HepG2 (cell line): Measurements from ENCODE around the gene GANC. TPM values are rescaled to one million over a fixed set of nuclear protein-coding genes. Genes with fewer than 3 reads are reported as not detected.

Source experiments
- ATAC-seq: fragments of 200-7000 bp; cut with Tn5 transposase; 3 replicates; pipeline ENCODE4 v1.9.1; 2020; ENCODE audit warnings: mild to moderate bottlenecking, moderate library complexity
- BruUV-seq: library from RNA; stranded (reverse); fragments of 400-500 nt; replicated peaks from 2 replicates; lab custom pipeline; 2021; lab: Mats Ljungman, UMichigan
- CTCF ChIA-PET: fragments of 300-600 bp; formaldehyde crosslinking; extraction: SDS; loops from one replicate; lab custom pipeline; 2021; ENCODE audit warnings: low total read pairs, inconsistent platforms, low intra/inter-chr PET ratio; lab: Yijun Ruan, JAX
- POLR2A ChIA-PET: fragments of 350-600 bp; sonication (Branson Sonifier 250); formaldehyde crosslinking; loops from one replicate; lab custom pipeline; 2020; ENCODE audit warnings: antibody characterized with exemption, inconsistent platforms; lab: Yijun Ruan, JAX
- DNase-seq: peaks from one replicate; pipeline ENCODE4 v3.0.0-alpha.2; 2015; ENCODE audit warnings: low spot score
- FAIRE-seq: peaks from 3 replicates; lab custom pipeline; 2011; peaks lifted over from hg19 to GRCh38; lab: Jason Lieb, UNC
- H2AFZ ChIP-seq: one replicate; pipeline ENCODE4 v1.6.1; 2011; ENCODE audit warnings: low read length, inconsistent platforms
- H3K27ac ChIP-seq: fragments of 300-600 bp; 3 replicates; pipeline ENCODE4 v1.8.0; 2011; ENCODE audit warnings: mixed run types, mild to moderate bottlenecking, mixed read lengths, low read length, inconsistent platforms; ENCODE audit not compliant: insufficient read depth; ENCODE audit errors: extremely low read length
- H3K27me3 ChIP-seq, 2 experiments: fragments of 200-600 bp in 1 of 2; 2 replicates in 1 of 2; 3 replicates in 1 of 2; pipeline versions ENCODE4 v1.6.0 to v1.8.0; 2011; ENCODE audit warnings: low read length in 2 of 2, mild to moderate bottlenecking in 2 of 2, moderate library complexity in 2 of 2, inconsistent platforms in 1 of 2; ENCODE audit not compliant: insufficient read depth in 2 of 2, control insufficient read depth in 1 of 2
- H3K36me3 ChIP-seq, 2 experiments: fragments of 200-600 bp in 1 of 2; replicated peaks in 1 of 2; 2 replicates in 1 of 2; 3 replicates in 1 of 2; pipeline versions ENCODE4 v1.5.1 to v1.8.0; 2011; ENCODE audit warnings: low read length in 2 of 2, inconsistent platforms in 1 of 2; ENCODE audit not compliant: insufficient read depth in 2 of 2, control insufficient read depth in 1 of 2
- H3K4me1 ChIP-seq: 2 replicates; pipeline ENCODE4 v1.5.1; 2012; ENCODE audit warnings: low read length, inconsistent platforms; ENCODE audit not compliant: insufficient read depth
- H3K4me2 ChIP-seq: 2 replicates; pipeline ENCODE4 v1.6.0; 2011; ENCODE audit warnings: low read depth, low read length, inconsistent platforms
- H3K4me3 ChIP-seq, 3 experiments: fragments of 200-600 bp in 1 of 3; sonication (generic), shearing (Covaris generic) in 1 of 3; replicated peaks in 1 of 3; 2 replicates each; pipeline ENCODE4 v1.5.1; 2011 to 2016; ENCODE audit warnings: low read length in 3 of 3, inconsistent platforms in 2 of 3, low read depth in 2 of 3, mild to moderate bottlenecking in 2 of 3, control low read depth in 1 of 3, mixed read lengths in 1 of 3; ENCODE audit not compliant: insufficient read depth in 1 of 3
- H3K79me2 ChIP-seq: one replicate; pipeline ENCODE4 v1.6.1; 2011; ENCODE audit warnings: low read length, inconsistent platforms; ENCODE audit not compliant: insufficient read depth
- H3K9ac ChIP-seq: 2 replicates; pipeline ENCODE4 v1.6.0; 2011; ENCODE audit warnings: mild to moderate bottlenecking, low read depth, low read length, inconsistent platforms; ENCODE audit not compliant: insufficient read depth
- H3K9me3 ChIP-seq: 2 replicates; pipeline ENCODE4 v1.5.1; 2012; ENCODE audit warnings: mild to moderate bottlenecking, low read length
- H4K20me1 ChIP-seq: 2 replicates; pipeline ENCODE4 v1.6.0; 2011; ENCODE audit warnings: inconsistent platforms, mild to moderate bottlenecking, low read length, moderate library complexity; ENCODE audit not compliant: insufficient read depth
- ARID2 ChIP-seq: sonication (generic); formaldehyde crosslinking; IDR thresholded peaks from 2 replicates; pipeline ENCODE4 v1.8.1; 2022; ENCODE audit warnings: mild to moderate bottlenecking, missing genetic modification reagents, borderline replicate concordance
- ATF6 ChIP-seq: sonication (generic); formaldehyde crosslinking; conservative IDR thresholded peaks from 2 replicates; pipeline ENCODE4 v1.4.0; 2020; ENCODE audit warnings: missing genetic modification reagents
- KIAA2018 ChIP-seq: sonication (generic); formaldehyde crosslinking; IDR thresholded peaks from 2 replicates; pipeline ENCODE4 v1.5.0; 2020; ENCODE audit warnings: mild to moderate bottlenecking, missing genetic modification reagents, borderline replicate concordance
- MBD4 ChIP-seq: IDR thresholded peaks from 2 replicates; pipeline ENCODE4 v1.6.1; 2012; ENCODE audit warnings: low read length, inconsistent platforms, borderline replicate concordance
- NONO ChIP-seq, 2 experiments: fragments of 450-650 bp in 1 of 2; sonication (generic) in 1 of 2; formaldehyde crosslinking in 1 of 2; IDR thresholded peaks in 1 of 2; conservative IDR thresholded peaks in 1 of 2; 2 replicates each; pipeline versions ENCODE4 v1.6.1 to v1.8.0; 2017 to 2022; ENCODE audit warnings: mild to moderate bottlenecking in 1 of 2, missing genetic modification reagents in 1 of 2, moderate library complexity in 1 of 2
- ZNF235 ChIP-seq: sonication (generic); formaldehyde crosslinking; IDR thresholded peaks from 2 replicates; pipeline ENCODE4 v1.8.1; 2023; ENCODE audit warnings: mild to moderate bottlenecking, missing genetic modification reagents, borderline replicate concordance
- ZNF30 ChIP-seq: sonication (generic); formaldehyde crosslinking; IDR thresholded peaks from 2 replicates; pipeline ENCODE4 v1.5.0; 2020; ENCODE audit warnings: mild to moderate bottlenecking, missing genetic modification reagents
- WGBS: methylation state at CpG from one replicate; pipeline ENCODE4 v1.1.6; 2017; ENCODE audit warnings: low lambda C conversion rate; 5-methylcytosine and 5-hydroxymethylcytosine counted together
- in situ Hi-C: cut with HindIII; loops from 2 replicates; pipeline ENCODE4 v1.10.0; 2017; ENCODE audit warnings: low pct_unique_long_range_greater_than_20kb; ENCODE audit not compliant: extremely low pct_ligation_motif_present
- intact Hi-C: fragments of 100-400 bp; cut with micrococcal nuclease; formaldehyde crosslinking; loops from one replicate; pipeline ENCODE4 v1.10.0; 2022; ENCODE audit not compliant: unreplicated experiment
- polyA plus RNA-seq, 8 experiments: library from polyadenylated mRNA; depleted of rRNA in 3 of 8; stranded (reverse) in 7 of 8; unstranded in 1 of 8; fragments of >200 nt; fragmentation: Illumina TruSeq in 4 of 8; extraction: Trizol in 4 of 8; gene quantifications; 2 replicates each; pipeline versions ENCODE4 v1.2.1 to v1.2.3, GENCODE V29; 2011 to 2016; ENCODE audit warnings: low read depth in 4 of 8, missing spikeins in 1 of 8, mixed read lengths in 1 of 8; ENCODE audit not compliant: insufficient read depth in 1 of 8
- total RNA-seq, 5 experiments: library from RNA; depleted of rRNA; stranded (reverse); fragments of >200 nt; fragmentation: Illumina TruSeq; extraction: Trizol; gene quantifications; 2 replicates each; pipeline ENCODE4 v1.2.3, GENCODE V29; 2016; ENCODE audit warnings: low read depth in 1 of 5

The GANC gene
- total and polyA plus RNA-seq, 2 of the 13 experiments (the other 11 are each of a cell fraction or from before 2014, with no cell fraction given): 17.0 to 21.0 TPM

- 92% methylated on average over 1 of the region's 1 CpG for WGBS
- no peak overlapping the region for H3K4me3 ChIP-seq
- in situ Hi-C loops (no loop called here), intact Hi-C loops (no loop called here)
- TF ChIP-seq ZNF30 (CRISPR knock-in tag) (no peak), ARID2 (CRISPR knock-in tag) (no peak)
- H3K9ac ChIP-seq: no peak overlapping the region
- TSS peak; percentile 9 for BruUV-seq
- no peak overlapping the region for H3K4me2 ChIP-seq
- H3K9me3 ChIP-seq: no peaks in the 10 kb centered on the region
- H4K20me1 ChIP-seq: no peaks in the 10 kb centered on the region
- H3K36me3 ChIP-seq: peaks cover 13 to 53% of the 10 kb centered on the region in 2 experiments
- H3K27me3 ChIP-seq: no peaks in the 10 kb centered on the region
- ATAC-seq (no peak), FAIRE-seq (no peak), DNase-seq (no peak)
- H3K79me2 ChIP-seq: no peaks in the 10 kb centered on the region
- POLR2A ChIA-PET: no interaction called here
- no peak overlapping the region for H3K27ac ChIP-seq
- CTCF ChIA-PET: no interaction called here
- peaks cover 27% of the 10 kb centered on the region for H3K4me1 ChIP-seq
- no peak overlapping the region for H2AFZ ChIP-seq
Observed at GRCh38 chr15:42231088-42231487, 41.9 kb upstream of the GANC start.

GRCh38 chr15:42232606-42233005 lies 40.4 kb upstream of the GANC start:
- intact Hi-C loops: no loop called here
- TF ChIP-seq ZNF235 (CRISPR knock-in tag) (no peak), MBD4 (no peak), NONO (IDR thresholded peaks at IDR 0.05) (no peak), NONO (CRISPR knock-in tag; conservative IDR thresholded peaks at IDR 0.05) (no peak), KIAA2018 (CRISPR knock-in tag) (no peak), ATF6 (CRISPR knock-in tag) (no peak)

More at GRCh38 chr15:42232606-42233005, 40.4 kb upstream of the GANC start:
- in situ Hi-C loops: no loop called here
- CTCF ChIA-PET: no interaction called here
- no peak overlapping the region for H3K4me3 ChIP-seq
- no peak overlapping the region for H3K9ac ChIP-seq
- peaks cover 12% of the 10 kb centered on the region for H3K4me1 ChIP-seq
- 76% methylated on average over 5 of the region's 5 CpGs for WGBS
- DNase-seq (no peak), FAIRE-seq (no peak), ATAC-seq (no peak)
- H3K27ac ChIP-seq: no peak overlapping the region
- no peaks in the 10 kb centered on the region for H3K27me3 ChIP-seq
- no peaks in the 10 kb centered on the region for H4K20me1 ChIP-seq
- no peaks in the 10 kb centered on the region for H3K9me3 ChIP-seq
- no peak overlapping the region for H2AFZ ChIP-seq
- BruUV-seq: no TSS peak
- H3K79me2 ChIP-seq: no peaks in the 10 kb centered on the region
- POLR2A ChIA-PET: no interaction called here
- H3K4me2 ChIP-seq: no peak overlapping the region
- peaks cover 17 to 59% of the 10 kb centered on the region in 2 experiments for H3K36me3 ChIP-seq
